HG03460 (cell line): ENCODE results near the gene SLCO2B1.

Source experiments
- ATAC-seq: cut with Tn5 transposase; IDR thresholded peaks from one replicate; pipeline ENCODE4 v1.9.1; 2021; ENCODE audit not compliant: unreplicated experiment

The SLCO2B1 gene

GRCh38 chr11:75160880-75161279, 10.0 kb downstream of the SLCO2B1 start:
- ATAC-seq = no peak

GRCh38 chr11:75161506-75162095, 10.7 kb downstream of the SLCO2B1 start:
- no peak for ATAC-seq

GRCh38 chr11:75162954-75163353, 12.0 kb downstream of the SLCO2B1 start:
- no peak for ATAC-seq

DNA sequence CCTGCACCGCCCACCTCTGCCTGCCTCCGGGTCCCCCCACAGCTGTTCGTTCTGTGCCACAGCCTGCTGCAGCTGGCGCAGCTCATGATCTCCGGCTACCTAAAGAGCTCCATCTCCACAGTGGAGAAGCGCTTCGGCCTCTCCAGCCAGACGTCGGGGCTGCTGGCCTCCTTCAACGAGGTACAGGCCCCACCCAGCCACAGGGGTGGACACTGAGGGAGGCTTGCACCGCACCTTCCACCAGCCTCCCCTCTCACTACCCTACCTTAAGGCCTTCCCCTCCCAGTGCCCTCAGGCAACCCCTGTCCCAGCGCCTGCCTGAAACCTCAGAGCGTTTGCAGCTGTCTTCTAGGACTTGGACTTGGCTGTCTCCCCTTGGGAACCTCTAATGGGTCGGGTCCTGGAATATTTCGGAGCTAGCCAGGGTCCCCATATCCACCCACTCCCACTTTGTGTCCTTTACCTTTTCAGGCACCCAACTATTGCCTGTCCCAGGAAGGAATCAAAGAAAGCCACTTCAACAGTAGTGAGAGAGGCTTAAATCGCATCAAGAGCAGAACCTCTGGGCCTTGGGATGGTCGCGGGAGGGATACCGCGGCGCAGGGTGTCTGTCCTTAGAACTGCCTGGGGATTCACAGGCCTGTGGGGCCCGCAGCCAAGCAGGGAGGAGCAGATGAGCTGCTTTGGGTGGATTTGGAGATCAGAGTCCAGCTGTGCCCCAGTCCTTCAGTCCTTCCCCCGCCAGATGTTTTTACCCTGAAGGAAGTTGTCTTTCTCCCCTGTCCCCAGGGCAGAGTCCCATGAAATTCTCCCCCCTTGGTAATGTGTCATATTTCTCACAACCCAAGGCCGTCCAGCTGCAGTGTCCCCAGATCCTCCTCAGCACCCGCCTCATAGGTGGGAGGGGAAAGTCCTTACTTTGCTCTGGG, 13.3 kb downstream of the SLCO2B1 start:
- no peak for ATAC-seq

- ATAC-seq = no peak
Measured at GRCh38 chr11:75165721-75166120, 14.8 kb downstream of the SLCO2B1 start.

DNA sequence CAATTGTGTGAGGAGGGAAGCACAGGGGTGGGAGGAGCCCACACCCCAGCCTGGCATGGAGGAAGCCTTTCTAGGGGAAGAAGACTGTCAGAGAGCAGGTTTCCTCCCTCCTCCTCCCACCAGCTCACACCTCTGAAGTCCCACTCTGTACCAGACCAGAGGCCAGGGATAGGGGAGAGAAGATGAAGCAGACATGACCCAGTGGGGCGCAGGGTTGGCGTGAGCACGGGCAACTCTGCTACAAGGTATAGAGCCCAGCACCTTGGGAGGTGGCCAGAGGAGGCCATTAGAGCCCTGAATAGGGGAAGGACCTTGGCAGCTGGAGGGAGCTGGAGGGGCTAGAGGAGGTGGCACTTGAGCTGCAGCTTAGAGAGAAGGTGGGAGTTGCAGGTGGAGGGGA, 15.9 kb downstream of the SLCO2B1 start:
- no peak for ATAC-seq

GRCh38 chr11:75167617-75168016, 16.7 kb downstream of the SLCO2B1 start:
- no peak for ATAC-seq

DNA sequence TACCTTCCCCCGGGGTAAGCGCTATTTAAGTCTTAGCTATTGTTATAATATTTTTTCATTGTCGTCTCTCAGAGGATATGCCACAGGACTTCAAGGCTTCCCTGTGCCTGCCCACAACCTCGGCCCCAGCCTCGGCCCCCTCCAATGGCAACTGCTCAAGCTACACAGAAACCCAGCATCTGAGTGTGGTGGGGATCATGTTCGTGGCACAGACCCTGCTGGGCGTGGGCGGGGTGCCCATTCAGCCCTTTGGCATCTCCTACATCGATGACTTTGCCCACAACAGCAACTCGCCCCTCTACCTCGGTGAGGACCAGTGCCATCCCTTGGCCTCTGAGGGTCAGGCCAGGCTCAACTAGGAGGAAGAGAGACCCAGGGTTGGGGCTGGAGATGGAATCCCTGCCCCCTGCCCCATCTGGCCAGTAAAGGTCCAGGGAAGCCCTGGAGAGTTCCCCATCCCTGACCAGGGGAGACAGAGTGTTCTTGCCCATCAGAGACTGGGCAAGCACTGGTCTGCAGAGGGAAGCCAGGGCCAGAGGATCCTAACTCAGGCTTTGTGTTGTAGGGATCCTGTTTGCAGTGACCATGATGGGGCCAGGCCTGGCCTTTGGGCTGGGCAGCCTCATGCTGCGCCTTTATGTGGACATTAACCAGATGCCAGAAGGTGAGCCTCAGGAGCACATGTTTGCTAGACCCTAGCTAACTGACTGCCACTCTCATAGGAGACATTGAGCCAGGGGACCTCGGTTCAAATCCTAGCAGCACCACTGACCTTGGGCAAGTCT, 18.4 kb downstream of the SLCO2B1 start:
- ATAC-seq = no peak

DNA sequence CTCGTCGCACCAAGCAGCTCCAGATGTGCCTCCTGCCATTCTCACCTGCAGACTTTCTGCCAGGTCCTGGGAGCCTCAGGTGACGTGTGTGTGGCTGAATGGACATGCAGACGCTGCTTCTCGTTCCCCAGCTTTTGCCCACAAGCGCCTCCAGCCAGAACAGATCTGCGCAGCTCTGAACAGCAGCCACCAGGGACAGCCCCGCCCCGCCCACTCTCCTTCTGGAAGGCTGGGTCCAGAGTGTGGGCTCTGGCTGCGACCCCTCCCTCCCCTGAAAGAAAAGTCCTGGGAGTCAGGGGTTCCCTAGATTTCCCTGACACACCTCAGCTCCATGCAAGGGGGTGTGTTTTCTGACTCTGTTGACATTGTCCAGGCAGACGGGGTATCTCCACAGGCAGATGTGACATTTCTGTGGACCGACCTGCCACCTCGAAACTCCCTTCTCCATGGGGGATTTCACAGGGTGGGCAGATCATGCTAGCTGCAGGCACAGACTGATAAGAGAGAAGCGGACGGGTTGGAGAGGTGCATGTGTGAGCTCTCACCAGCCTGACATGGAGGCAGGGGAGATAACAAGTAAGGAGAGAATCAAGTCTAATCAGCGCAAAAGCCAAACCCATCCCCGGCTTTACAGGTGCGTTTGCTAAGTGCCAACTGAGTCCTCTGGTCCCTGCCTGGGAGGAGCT, 19.8 kb downstream of the SLCO2B1 start:
- no peak for ATAC-seq

DNA sequence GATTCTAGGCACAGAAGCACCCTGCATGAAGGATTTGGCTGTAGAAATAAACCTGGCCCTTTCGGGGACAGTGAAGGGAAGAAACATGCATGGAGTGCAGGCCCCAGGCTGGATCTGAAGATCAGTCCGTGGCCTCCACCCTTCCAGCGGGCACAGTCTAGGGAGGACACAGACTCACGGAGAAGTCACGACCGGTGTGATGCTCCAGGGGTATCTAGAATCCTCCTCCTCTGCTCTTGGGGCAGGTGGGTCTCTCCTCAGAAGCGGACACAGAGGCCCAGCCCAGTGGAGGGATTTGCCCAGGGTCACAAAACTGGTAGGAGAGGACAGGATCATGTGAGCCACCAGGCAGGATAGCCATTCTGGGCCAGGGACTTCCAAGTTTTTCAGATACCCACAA, 22.4 kb downstream of the SLCO2B1 start:
- no peak for ATAC-seq

DNA sequence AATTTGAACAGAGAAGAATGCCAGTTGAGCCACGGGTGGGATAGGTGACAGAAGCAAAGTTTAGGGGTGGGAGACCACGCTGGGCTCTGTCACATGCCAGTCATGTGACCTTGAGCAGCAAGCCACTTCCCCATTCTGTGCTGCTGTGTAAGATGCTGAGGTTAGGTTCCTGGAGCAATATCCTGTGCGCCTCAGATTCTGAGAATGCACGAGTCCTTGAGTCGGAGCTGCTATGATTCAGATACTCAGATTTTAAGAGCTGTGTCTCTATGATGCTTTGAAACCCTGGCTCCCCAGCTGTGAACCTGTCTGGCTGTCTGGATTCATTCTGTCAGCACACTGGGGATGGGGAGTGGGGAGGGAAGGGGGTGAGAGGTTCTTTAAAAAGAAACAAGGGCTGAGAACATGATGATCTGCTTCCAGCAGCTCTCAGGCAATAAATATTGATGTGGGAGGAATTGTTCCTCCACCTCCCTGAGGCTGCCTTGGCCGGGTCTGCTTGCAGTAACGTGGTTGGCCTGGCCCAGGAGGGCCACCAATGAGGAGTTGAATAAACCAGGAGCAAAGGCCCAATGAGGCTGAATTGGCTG, 24.0 kb downstream of the SLCO2B1 start:
- ATAC-seq = no peak

GRCh38 chr11:75182664-75183063, 31.8 kb downstream of the SLCO2B1 start:
- no peak for ATAC-seq

DNA sequence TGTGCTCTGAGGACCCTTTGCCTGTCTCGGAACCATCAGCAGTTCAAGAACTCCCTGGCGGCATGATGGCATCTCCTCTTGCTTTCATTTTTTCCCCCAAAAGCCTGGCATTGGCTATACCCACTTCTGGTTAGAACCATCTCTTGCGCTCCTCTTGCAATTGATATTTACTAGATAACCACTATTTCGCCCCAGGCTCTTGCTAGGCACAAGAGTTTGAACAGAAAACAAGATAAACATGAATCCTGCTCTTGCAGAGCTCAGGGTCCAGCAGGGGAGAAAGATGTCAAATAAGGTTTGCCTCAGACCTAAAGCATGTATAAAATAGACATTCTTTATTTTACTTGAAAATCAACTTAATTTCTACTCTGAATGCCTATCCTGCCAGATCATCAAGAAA, 33.1 kb downstream of the SLCO2B1 start:
- no peak for ATAC-seq

- ATAC-seq = no peak
Measured at GRCh38 chr11:75184757-75185425, 34.0 kb downstream of the SLCO2B1 start.

DNA sequence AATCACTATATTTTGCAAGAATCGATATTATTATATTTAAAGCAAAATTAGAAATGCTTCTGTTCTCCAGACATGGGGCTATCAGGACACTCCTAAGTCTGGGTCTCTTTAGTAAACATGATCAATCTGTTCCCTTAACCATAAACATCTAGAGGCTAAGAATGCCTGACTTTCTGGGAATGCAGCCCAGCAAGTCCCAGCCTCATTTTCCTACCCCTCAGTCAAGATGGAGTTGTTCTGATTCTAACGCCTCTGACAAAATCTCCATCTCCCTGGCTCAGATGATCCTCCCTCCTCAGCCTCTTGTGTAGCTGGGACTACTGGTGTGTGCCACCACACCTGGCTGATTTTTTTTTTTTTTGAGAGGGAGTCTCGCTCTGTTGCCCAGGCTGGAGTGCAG, 35.0 kb downstream of the SLCO2B1 start:
- no peak for ATAC-seq

GRCh38 chr11:75186999-75187398, 36.1 kb downstream of the SLCO2B1 start:
- no peak for ATAC-seq

- no peak for ATAC-seq
Measured at GRCh38 chr11:75188671-75189070, 37.8 kb downstream of the SLCO2B1 start.

DNA sequence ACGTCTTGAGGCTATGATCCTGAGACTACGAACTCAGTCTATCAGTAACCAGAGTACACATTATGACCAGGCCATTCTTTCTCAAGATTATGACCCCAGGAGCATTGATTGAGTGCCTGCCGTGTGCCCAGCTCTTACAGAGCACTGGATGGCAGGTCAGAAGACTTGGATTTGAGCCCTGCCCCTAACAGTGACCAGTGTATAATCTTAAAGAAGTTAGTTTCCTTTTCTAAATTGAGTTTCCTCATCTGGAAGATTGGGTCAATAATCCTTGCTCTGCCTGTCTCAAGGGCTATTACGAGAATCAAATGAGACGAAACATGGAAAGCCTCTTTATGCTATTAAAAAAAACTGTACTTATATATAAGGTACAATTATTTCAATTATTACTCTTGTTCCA, 38.2 kb downstream of the SLCO2B1 start:
- no peak for ATAC-seq

GRCh38 chr11:75189911-75190310, 39.0 kb downstream of the SLCO2B1 start:
- no peak for ATAC-seq

- ATAC-seq = no peak
Measured at GRCh38 chr11:75190652-75191329, 39.9 kb downstream of the SLCO2B1 start.
